ENCODE measurements around the gene PLSCR4. TPM values are rescaled to one million over a fixed set of nuclear protein-coding genes. Genes with fewer than 3 reads are reported as not detected.

The PLSCR4 gene
- polyA plus RNA-seq, 1 of the 3 experiments (the other 2 are of a cell fraction) = 0.05 TPM

DNA sequence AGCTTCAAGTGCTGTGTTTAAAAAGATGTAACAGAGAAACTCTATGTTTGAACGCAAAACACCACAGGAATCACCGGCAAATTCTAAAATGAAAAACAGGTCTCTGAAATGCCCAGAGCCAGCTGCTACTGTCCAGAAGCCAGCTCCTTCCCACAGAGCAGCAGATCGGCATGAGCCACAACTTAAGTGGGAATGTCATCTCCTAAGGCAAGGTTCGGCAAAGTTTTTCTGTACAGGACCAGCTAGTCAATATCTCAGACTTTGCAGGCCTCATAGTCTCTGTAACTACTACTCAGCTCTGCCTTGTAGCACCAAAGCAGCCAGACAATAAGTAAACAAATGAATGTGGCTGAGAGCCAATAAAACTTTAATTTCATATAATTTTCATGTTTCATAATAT, 94.8 kb downstream of the PLSCR4 start:
- Histone ChIP-seq H4K20me1 (ENCODE audit: insufficient read depth) (no peaks in the 10 kb centered on the region), H3K36me3 (replicated peaks in 1 of 2; ENCODE audit: control insufficient read depth in 1 of 2, insufficient read depth in 2 of 2, low read length in 1 of 2) (no peaks in the 10 kb centered on the region), H3F3A (replicated peaks; ENCODE audit: insufficient read depth) (no peaks in the 10 kb centered on the region), H3K27ac (ENCODE audit: low read depth in 2 of 2, low read length in 1 of 2) (no peak overlapping the region), H3K27me3 (ENCODE audit: insufficient read depth) (peaks cover 26% of the 10 kb centered on the region; the same call in 1 of the 2 replicates), H2AFZ (ENCODE audit: low read depth) (no peak overlapping the region), H3K79me2 (ENCODE audit: insufficient read depth) (no peaks in the 10 kb centered on the region), H3K4me3 (ENCODE audit: low read depth in 2 of 2, low read length in 1 of 2) (no peak overlapping the region), H3K4me1 (ENCODE audit: control insufficient read depth in 1 of 2, insufficient read depth in 2 of 2, low read depth in 1 of 2, low read length in 1 of 2) (no peaks in the 10 kb centered on the region), H3K4me2 (no peak overlapping the region), H3K9ac (no peak overlapping the region), H3K9me2 (no peaks in the 10 kb centered on the region), H3K9me3 (no peaks in the 10 kb centered on the region)
- WGBS (ENCODE audit: low lambda C conversion rate) = 4% methylated on average over 4 of the region's 4 CpGs
- TF ChIP-seq EP300 (IDR thresholded peaks at IDR 0.05; ENCODE audit: borderline replicate concordance in 1 of 2, low read depth in 1 of 2, low read length in 1 of 2) (no peak), RXRA (IDR thresholded peaks at IDR 0.05; ENCODE audit: borderline replicate concordance, low read depth) (no peak), NFIC (IDR thresholded peaks at IDR 0.05; ENCODE audit: borderline replicate concordance) (no peak), EZH2phosphoT487 (IDR thresholded peaks at IDR 0.05; ENCODE audit: borderline replicate concordance, low read depth) (no peak), MEF2A (IDR thresholded peaks at IDR 0.05; ENCODE audit: borderline replicate concordance, low read depth) (no peak), TEAD4 (IDR thresholded peaks at IDR 0.05; ENCODE audit: borderline replicate concordance, insufficient read depth) (no peak), RAD21 (IDR thresholded peaks at IDR 0.05; ENCODE audit: low read length) (no peak), TCF12 (IDR thresholded peaks at IDR 0.05) (no peak), YY1 (IDR thresholded peaks at IDR 0.05; ENCODE audit: low read depth) (no peak), MXI1 (IDR thresholded peaks at IDR 0.05; ENCODE audit: low read depth, low read length) (no peak), FOSL2 (IDR thresholded peaks at IDR 0.05; ENCODE audit: borderline replicate concordance, low read depth) (no peak), SIN3A (IDR thresholded peaks at IDR 0.05; ENCODE audit: borderline replicate concordance, low read depth, low read length) (no peak), FOXM1 (IDR thresholded peaks at IDR 0.05; ENCODE audit: low read depth) (no peak), CHD2 (IDR thresholded peaks at IDR 0.05; ENCODE audit: low read length, partially characterized antibody) (no peak), POLR2AphosphoS5 (IDR thresholded peaks at IDR 0.05; ENCODE audit: low read depth, low read length) (no peak), SMC3 (IDR thresholded peaks at IDR 0.05; ENCODE audit: low read depth, low read length) (no peak)
- TF ChIP-seq, protein P1, sequence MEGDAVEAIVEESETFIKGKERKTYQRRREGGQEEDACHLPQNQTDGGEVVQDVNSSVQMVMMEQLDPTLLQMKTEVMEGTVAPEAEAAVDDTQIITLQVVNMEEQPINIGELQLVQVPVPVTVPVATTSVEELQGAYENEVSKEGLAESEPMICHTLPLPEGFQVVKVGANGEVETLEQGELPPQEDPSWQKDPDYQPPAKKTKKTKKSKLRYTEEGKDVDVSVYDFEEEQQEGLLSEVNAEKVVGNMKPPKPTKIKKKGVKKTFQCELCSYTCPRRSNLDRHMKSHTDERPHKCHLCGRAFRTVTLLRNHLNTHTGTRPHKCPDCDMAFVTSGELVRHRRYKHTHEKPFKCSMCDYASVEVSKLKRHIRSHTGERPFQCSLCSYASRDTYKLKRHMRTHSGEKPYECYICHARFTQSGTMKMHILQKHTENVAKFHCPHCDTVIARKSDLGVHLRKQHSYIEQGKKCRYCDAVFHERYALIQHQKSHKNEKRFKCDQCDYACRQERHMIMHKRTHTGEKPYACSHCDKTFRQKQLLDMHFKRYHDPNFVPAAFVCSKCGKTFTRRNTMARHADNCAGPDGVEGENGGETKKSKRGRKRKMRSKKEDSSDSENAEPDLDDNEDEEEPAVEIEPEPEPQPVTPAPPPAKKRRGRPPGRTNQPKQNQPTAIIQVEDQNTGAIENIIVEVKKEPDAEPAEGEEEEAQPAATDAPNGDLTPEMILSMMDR (IDR thresholded peaks at IDR 0.05) = no peak
- TF ChIP-seq, protein P2, sequence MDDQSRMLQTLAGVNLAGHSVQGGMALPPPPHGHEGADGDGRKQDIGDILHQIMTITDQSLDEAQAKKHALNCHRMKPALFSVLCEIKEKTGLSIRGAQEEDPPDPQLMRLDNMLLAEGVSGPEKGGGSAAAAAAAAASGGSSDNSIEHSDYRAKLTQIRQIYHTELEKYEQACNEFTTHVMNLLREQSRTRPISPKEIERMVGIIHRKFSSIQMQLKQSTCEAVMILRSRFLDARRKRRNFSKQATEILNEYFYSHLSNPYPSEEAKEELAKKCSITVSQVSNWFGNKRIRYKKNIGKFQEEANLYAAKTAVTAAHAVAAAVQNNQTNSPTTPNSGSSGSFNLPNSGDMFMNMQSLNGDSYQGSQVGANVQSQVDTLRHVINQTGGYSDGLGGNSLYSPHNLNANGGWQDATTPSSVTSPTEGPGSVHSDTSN (IDR thresholded peaks at IDR 0.05) = no peak
- TF ChIP-seq, protein P3, sequence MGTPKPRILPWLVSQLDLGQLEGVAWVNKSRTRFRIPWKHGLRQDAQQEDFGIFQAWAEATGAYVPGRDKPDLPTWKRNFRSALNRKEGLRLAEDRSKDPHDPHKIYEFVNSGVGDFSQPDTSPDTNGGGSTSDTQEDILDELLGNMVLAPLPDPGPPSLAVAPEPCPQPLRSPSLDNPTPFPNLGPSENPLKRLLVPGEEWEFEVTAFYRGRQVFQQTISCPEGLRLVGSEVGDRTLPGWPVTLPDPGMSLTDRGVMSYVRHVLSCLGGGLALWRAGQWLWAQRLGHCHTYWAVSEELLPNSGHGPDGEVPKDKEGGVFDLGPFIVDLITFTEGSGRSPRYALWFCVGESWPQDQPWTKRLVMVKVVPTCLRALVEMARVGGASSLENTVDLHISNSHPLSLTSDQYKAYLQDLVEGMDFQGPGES (IDR thresholded peaks at IDR 0.05; ENCODE audit: low read depth, low read length) = no peak
- no peak for DNase-seq
- ChIA-PET CTCF (interaction anchor here (0.9 kb wide), 1 partner anchor 33 kb away, joined by 3 read pairs; no protein-coding TSS in a partner anchor), POLR2A (no interaction called here)
